ENCODE measurements around the gene CRYGC. TPM values are rescaled to one million over a fixed set of nuclear protein-coding genes. Genes with fewer than 3 reads are reported as not detected.
"Not testable (repeated sequence)": the region's sequence is repeated elsewhere in the genome, so short reads cannot be mapped to it uniquely, and the experiment has no call there.

Gene CRYGC
- total RNA-seq, 1 donor from 2014 or later: not detected

GRCh38 chr2:208103616-208104015 is 26.0 kb downstream of the CRYGC start:
- DNase-seq: no peak
- no peaks in the 10 kb centered on the region for H3K27me3 ChIP-seq
- TF ChIP-seq CTCF (IDR thresholded peaks at IDR 0.05): no peak
- intact Hi-C loops (cut with DNase I): no loop called here
- H3K36me3 ChIP-seq: no peaks in the 10 kb centered on the region
- H3K9me3 ChIP-seq: no peaks in the 10 kb centered on the region
- H3K4me3 ChIP-seq: no peak overlapping the region
- ATAC-seq: no peak
- no peaks in the 10 kb centered on the region for H3K4me1 ChIP-seq
- H3K27ac ChIP-seq: no peak overlapping the region

GRCh38 chr2:208101716-208102631 is 27.7 kb downstream of the CRYGC start:
- intact Hi-C loops (cut with DNase I): no loop called here
- ATAC-seq (no peak), DNase-seq (no peak)
- TF ChIP-seq CTCF (IDR thresholded peaks at IDR 0.05): no peak
- Histone ChIP-seq H3K4me1 (no peaks in the 10 kb centered on the region), H3K9me3 (no peaks in the 10 kb centered on the region), H3K27me3 (no peaks in the 10 kb centered on the region), H3K36me3 (no peaks in the 10 kb centered on the region), H3K4me3 (no peak overlapping the region), H3K27ac (no peak overlapping the region)

GRCh38 chr2:208099682-208100470 is 29.8 kb downstream of the CRYGC start:
- intact Hi-C loops (cut with DNase I): no loop called here
- Histone ChIP-seq H3K36me3 (no peaks in the 10 kb centered on the region), H3K27ac (no peak overlapping the region), H3K9me3 (no peaks in the 10 kb centered on the region), H3K4me3 (no peak overlapping the region), H3K27me3 (no peaks in the 10 kb centered on the region), H3K4me1 (no peaks in the 10 kb centered on the region)
- no peak for ATAC-seq
- TF ChIP-seq CTCF (IDR thresholded peaks at IDR 0.05): no peak
- DNase-seq: no peak

- DNase-seq; H3K27me3 ChIP-seq; H3K4me3 ChIP-seq; H3K27ac ChIP-seq; intact Hi-C loops (cut with DNase I); H3K9me3 ChIP-seq; H3K4me1 ChIP-seq; ATAC-seq; H3K36me3 ChIP-seq: not testable (repeated sequence)
Measured at GRCh38 chr2:208098701-208099100, 30.9 kb downstream of the CRYGC start.

GRCh38 chr2:208098267-208098666 is 31.4 kb downstream of the CRYGC start:
- intact Hi-C loops (cut with DNase I): no loop called here
- no peaks in the 10 kb centered on the region for H3K36me3 ChIP-seq
- no peaks in the 10 kb centered on the region for H3K9me3 ChIP-seq
- H3K27me3 ChIP-seq: no peaks in the 10 kb centered on the region
- DNase-seq (no peak), ATAC-seq (no peak)
- TF ChIP-seq CTCF (IDR thresholded peaks at IDR 0.05): no peak
- H3K4me3 ChIP-seq: no peak overlapping the region
- H3K27ac ChIP-seq: no peak overlapping the region
- H3K4me1 ChIP-seq: no peaks in the 10 kb centered on the region

- Histone ChIP-seq H3K9me3 (no peaks in the 10 kb centered on the region), H3K4me3 (no peak overlapping the region), H3K27me3 (no peaks in the 10 kb centered on the region), H3K27ac (no peak overlapping the region), H3K36me3 (no peaks in the 10 kb centered on the region), H3K4me1 (no peaks in the 10 kb centered on the region)
- no peak for ATAC-seq
- DNase-seq: no peak
- intact Hi-C loops (cut with DNase I): no loop called here
- TF ChIP-seq CTCF (IDR thresholded peaks at IDR 0.05): no peak
Measured at GRCh38 chr2:208097801-208098200, 31.8 kb downstream of the CRYGC start.
